ENCODE results near the gene TCF12.

DNA sequence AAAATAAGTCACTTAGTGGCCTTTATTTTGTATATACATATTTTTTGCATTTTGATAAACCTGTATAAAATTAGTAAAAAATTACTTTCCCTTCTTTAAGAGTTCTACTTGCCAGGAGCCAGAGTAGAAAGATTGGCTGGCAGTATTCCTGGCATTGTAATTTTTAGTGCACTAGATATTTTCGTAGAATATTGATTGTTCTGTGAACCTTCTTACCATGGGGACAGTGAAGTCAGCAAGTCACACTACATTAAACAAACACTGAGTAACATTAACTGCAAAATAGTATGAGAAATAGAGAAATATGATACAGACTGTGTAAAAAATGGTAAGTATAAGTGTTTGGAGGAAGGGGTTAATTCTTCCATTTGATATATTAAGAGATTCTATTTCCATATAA lies 26.0 kb downstream of the TCF12 start:
- TF ChIP-seq, protein P1, sequence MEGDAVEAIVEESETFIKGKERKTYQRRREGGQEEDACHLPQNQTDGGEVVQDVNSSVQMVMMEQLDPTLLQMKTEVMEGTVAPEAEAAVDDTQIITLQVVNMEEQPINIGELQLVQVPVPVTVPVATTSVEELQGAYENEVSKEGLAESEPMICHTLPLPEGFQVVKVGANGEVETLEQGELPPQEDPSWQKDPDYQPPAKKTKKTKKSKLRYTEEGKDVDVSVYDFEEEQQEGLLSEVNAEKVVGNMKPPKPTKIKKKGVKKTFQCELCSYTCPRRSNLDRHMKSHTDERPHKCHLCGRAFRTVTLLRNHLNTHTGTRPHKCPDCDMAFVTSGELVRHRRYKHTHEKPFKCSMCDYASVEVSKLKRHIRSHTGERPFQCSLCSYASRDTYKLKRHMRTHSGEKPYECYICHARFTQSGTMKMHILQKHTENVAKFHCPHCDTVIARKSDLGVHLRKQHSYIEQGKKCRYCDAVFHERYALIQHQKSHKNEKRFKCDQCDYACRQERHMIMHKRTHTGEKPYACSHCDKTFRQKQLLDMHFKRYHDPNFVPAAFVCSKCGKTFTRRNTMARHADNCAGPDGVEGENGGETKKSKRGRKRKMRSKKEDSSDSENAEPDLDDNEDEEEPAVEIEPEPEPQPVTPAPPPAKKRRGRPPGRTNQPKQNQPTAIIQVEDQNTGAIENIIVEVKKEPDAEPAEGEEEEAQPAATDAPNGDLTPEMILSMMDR (IDR thresholded peaks at IDR 0.05; ENCODE audit: low read length) = no peak
- no peak for TF ChIP-seq EZH2 (IDR thresholded peaks at IDR 0.05; ENCODE audit: borderline replicate concordance, low read length)
